ENCODE results near the gene DGAT2.

Gene DGAT2

GRCh38 chr11:75797116-75797515 is 28.5 kb downstream of the DGAT2 start:
- no peak overlapping the region for H3K27ac ChIP-seq

GRCh38 chr11:75797792-75798191 is 29.2 kb downstream of the DGAT2 start:
- TF ChIP-seq ZFX (IDR thresholded peaks at IDR 0.05; ENCODE audit: borderline replicate concordance) (no peak), CTCF (IDR thresholded peaks at IDR 0.05) (no peak)
- H3K27ac ChIP-seq = no peak overlapping the region

More at GRCh38 chr11:75797116-75797515, 28.5 kb downstream of the DGAT2 start:
- TF ChIP-seq CTCF (IDR thresholded peaks at IDR 0.05) (no peak), ZFX (IDR thresholded peaks at IDR 0.05; ENCODE audit: borderline replicate concordance) (no peak)

GRCh38 chr11:75800136-75800675 is 31.6 kb downstream of the DGAT2 start:
- H3K27ac ChIP-seq = no peak overlapping the region

GRCh38 chr11:75800728-75801361 is 32.3 kb downstream of the DGAT2 start:
- no peak overlapping the region for H3K27ac ChIP-seq
- TF ChIP-seq ZFX (IDR thresholded peaks at IDR 0.05; ENCODE audit: borderline replicate concordance) (no peak), CTCF (IDR thresholded peaks at IDR 0.05) (no peak)

More at GRCh38 chr11:75800136-75800675, 31.6 kb downstream of the DGAT2 start:
- TF ChIP-seq ZFX (IDR thresholded peaks at IDR 0.05; ENCODE audit: borderline replicate concordance) (no peak), CTCF (IDR thresholded peaks at IDR 0.05) (no peak)

GRCh38 chr11:75801362-75802020 is 32.9 kb downstream of the DGAT2 start:
- TF ChIP-seq ZFX (IDR thresholded peaks at IDR 0.05; ENCODE audit: borderline replicate concordance) = no peak
- TF ChIP-seq CTCF (IDR thresholded peaks at IDR 0.05) = no peak
- no peak overlapping the region for H3K27ac ChIP-seq

- TF ChIP-seq CTCF (IDR thresholded peaks at IDR 0.05) = no peak
- no peak for TF ChIP-seq ZFX (IDR thresholded peaks at IDR 0.05; ENCODE audit: borderline replicate concordance)
- no peak overlapping the region for H3K27ac ChIP-seq
These were observed 33.7 kb downstream of the DGAT2 start for GRCh38 chr11:75802021-75802912.
